Non-pigmented ciliary epithelial cell (primary cell): ENCODE data around the gene IL12RB1.
"Not testable (repeated sequence)": the region's sequence is repeated elsewhere in the genome, so short reads cannot be mapped to it uniquely, and the experiment has no call there.

Source experiments
- DNase-seq: peaks from one replicate; pipeline ENCODE4 v3.0.0-alpha.2; 2010; ENCODE audit warnings: low read depth

The IL12RB1 gene

GRCh38 chr19:18045307-18046050, 41.3 kb downstream of the IL12RB1 start:
- DNase-seq = no peak

GRCh38 chr19:18044825-18045304, 41.9 kb downstream of the IL12RB1 start:
- no peak for DNase-seq

- no peak for DNase-seq
Observed at GRCh38 chr19:18043676-18044075, 43.1 kb downstream of the IL12RB1 start.

DNA sequence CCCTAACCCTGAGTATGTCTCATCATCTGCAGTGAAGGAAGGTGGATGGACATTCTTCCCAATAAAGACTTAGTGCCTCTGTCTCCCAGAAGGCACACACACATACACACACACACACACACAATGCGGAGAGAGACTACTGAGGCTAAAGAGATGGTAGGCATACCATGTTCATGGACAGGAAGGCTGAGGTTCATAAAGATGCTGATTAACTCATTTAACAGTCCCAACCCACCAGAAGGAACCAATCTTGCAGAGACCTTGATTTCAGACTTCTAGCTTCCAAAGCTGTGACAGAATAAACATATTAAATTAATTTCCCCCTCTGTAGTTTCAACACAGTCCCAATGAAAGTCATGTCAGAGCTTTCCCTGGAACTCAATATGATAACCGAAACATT, 45.7 kb downstream of the IL12RB1 start:
- no peak for DNase-seq

- DNase-seq = not testable (repeated sequence)
Observed at GRCh38 chr19:18032102-18032501, 54.6 kb downstream of the IL12RB1 start.

DNA sequence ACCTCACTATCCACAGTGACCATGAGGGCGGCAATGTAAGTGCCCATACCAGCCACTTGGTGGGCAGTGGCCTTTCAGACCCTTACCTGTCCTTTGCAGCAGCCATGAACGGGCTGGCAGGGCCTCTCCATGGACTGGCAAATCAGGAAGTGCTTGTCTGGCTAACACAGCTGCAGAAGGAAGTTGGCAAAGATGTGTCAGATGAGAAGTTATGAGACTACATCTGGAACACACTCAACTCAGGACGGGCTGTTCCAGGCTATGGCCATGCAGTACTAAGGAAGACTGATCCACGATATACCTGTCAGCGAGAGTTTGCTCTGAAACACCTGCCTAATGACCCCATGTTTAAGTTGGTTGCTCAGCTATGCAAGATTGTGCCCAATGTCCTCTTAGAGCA, 55.3 kb downstream of the IL12RB1 start:
- not testable (repeated sequence) for DNase-seq

- DNase-seq = no peak
Observed at GRCh38 chr19:18029617-18030338, 57.0 kb downstream of the IL12RB1 start.

DNA sequence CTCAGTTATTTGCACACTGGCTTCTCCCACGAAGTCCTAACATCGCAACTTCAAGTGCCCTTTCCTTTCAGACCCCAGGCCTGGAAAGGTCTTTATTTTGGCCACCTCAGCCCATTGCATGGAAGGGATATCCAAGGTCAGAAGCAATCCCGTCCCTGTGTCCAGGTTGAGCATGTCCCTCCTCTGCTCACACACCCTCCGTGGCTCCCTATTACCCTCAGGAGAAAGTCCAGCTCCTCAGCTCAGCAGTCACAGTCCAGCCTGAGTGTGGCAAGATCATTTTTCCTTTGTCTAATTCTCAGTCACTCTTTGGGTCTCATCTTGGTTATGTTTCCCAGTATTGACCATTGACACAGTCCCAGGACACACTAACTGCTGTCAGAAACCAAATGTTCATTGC, 59.6 kb downstream of the IL12RB1 start:
- no peak for DNase-seq

GRCh38 chr19:18023622-18024251, 63.0 kb downstream of the IL12RB1 start:
- no peak for DNase-seq

DNA sequence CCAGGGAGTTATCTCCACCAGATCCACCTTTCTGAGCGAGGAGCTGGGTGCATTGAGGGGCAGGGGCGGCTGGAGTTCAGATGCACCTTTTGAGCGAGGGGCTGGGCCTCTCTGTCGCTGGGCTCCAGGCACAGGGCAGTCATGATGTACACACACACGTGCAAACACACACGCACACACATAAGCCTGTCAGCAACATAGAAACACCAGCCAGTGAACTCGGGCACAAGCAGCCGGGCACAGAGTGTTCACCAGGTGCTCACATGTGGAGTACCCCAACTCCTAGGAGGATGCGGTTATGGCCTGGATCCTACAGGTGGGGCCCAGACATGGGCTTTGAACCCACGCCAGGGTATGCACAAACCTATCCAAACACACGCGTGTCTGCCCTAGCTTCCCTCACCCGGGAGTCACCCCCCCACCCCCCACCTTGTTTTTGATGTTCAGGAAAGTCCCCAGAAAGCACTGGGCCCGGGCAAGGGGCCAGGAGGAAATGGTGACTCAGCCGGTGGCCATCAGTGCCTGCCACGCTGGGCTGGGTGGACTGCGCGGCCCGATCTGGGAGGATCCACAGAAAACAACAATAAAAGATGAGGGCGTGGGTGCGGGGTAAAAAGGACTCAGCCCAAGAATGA, 65.5 kb downstream of the IL12RB1 start:
- DNase-seq = no peak

DNA sequence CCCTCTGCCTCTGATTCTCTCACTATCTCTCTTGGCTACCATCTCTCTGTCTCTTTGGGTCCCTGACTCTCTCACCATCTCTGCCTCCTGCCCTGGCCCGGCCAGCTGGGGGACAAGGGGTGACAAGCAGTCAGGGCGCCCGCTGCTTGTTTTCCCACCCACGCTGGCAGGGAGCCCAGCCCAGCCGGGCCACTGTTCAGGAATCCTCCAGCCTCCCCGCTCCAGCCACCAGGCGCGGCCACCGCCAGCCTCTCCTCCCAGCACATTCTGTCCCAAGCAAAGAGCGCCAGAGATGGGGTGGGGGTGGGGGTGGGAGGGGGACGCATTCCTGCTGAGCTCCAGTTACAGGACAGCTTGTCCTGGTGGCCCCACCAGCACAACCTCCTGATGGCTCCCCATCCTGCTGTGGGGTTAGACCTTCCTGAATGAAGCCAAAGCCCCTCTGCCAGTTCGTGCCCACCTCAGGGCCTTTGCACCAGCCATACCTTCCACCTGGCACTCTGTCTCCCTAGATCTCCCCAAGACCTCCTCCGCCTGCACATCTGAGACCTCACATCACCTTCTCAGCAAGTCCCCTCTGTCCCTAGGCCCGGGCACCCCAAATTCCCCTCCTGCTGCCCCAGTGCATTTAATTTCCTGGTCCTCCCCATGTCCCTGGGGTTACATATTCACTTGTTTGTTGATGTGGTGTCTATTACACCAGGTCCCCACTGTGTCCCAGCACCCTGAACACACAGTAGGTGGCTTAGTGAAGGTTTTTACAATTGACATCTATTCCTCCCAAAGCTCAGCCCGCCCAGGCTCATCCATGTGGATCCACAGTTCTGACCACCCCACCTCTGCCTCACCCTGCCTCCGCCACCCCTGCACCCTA, 66.3 kb downstream of the IL12RB1 start:
- DNase-seq = no peak

- no peak for DNase-seq
Observed at GRCh38 chr19:18017275-18018083, 69.3 kb downstream of the IL12RB1 start.

- DNase-seq = no peak
Observed at GRCh38 chr19:18016209-18016910, 70.4 kb downstream of the IL12RB1 start.

DNA sequence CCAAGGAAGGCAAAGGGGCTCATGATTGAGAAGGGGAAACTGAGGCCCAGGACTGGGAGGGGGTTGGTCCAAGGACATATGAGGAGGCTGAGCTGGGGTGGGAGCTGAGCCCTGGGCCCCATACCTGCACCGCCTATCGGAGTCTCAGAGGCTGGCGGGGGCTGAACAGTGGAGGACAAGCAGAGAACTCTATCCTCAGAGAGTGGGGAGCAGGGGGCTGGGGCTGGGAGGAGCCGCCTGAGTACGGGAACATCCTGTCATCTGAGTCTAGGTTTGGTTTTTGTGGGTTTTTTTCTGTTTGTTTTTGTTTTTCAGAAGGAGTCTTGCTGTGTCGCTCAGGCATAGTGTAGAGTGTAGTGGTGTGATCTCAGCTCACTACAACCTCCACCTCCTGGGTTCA, 72.5 kb downstream of the IL12RB1 start:
- DNase-seq = no peak

DNA sequence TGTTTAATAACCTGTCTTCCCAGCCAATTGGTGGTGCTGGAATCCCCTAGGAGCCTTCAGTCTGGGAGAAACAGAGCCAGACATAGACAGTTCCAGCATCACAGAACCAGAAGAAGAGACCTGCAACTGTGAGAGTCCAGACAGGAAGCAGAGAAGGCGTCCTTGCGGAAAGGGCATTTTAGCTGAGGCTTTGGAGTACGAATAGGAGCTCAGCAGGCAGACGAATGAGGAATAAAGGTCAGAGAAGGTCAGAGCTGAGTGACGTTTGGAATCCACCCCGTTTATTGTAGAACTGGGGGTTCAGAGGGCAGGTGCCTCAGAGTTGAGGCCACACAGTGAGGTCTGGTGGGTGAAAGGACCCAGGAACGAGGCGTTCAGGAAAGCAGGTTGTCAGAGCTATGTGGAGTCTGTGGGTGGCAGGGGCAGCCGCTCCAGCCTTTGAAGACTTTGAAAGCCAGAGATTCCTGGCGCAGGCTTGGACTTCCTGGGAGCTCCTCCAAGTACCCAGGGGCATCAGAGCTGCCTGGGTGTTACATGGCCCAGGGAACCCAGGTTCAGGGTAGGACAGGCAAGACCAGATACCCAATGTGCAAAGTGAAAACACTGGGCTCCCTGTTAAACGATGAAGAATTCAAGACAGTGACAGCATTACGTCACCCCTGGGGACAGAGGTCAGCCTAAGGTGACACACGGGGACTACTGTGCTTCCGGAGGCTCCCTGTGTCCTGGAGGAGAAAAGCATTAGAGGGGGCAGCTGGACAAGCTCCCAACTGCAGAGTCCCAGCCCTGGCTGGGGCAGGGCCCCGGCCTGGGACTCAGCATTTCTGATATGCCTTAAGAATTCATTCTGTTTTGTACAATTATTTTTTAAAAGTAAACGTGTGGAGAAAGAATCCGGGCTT, 73.3 kb downstream of the IL12RB1 start:
- no peak for DNase-seq

DNA sequence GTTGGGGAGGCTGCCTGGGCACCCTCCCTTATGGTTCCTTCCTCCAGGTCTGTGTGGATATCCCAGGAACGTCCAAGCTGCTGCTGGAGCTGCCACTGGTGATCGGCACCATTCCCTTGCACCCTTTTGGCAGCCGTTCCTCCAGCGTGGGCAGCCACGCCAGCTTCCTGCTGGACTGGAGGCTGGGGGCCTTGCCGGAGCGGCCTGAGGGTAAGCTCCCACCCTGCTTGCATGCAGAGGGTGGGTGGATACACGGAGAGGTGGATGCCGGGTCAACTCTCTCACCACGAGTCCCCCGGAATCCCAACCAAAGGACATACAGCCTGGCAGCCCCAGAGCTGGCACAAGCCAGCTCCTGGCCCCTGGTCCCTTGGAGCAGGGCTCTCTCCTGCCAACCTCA, 76.6 kb downstream of the IL12RB1 start:
- no peak for DNase-seq

- no peak for DNase-seq
Observed at GRCh38 chr19:18009412-18010066, 77.2 kb downstream of the IL12RB1 start.
